ENCODE results near the gene DCLRE1C. TPM values are rescaled to one million over a fixed set of nuclear protein-coding genes. Genes with fewer than 3 reads are reported as not detected.
"Not testable (repeated sequence)": the region's sequence is repeated elsewhere in the genome, so short reads cannot be mapped to it uniquely, and the experiment has no call there.

Gene DCLRE1C
- total and polyA plus RNA-seq, 5 donors from 2014 or later: 18.5 to 30.5 (median 24.6) TPM

DNA sequence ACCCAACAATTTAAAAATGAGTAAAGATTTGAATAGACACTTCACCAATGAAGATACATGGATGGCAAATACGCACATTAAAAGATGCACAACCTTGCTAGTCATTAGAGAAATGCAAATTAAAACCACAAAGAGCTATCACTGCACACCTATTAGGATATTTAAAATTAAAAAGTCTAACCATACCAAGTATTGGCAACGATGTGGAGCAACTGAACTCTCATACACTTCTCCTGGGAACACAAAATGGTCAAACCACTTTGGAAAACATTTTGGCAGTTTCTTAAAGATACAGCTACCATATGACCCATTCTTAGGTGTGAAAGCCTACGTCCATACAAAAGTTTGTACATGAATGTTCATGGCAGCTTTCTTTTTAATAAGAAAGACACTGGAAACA, 36.1 kb downstream of the DCLRE1C start:
- H3K27me3 ChIP-seq (ENCODE audit: control insufficient read depth, insufficient read depth, low read length): no peaks in the 10 kb centered on the region
- Mint-ChIP-seq H3K27me3 (no peaks in the 10 kb centered on the region), H3K4me3 (no peak overlapping the region), H3K4me1 (peaks cover 17 to 26% (median 22%) of the 10 kb centered on the region in 4 donors), H3K36me3 (peaks cover 90% of the 10 kb centered on the region), H3K9me3 (peaks cover 4 to 16% (median 9%) of the 10 kb centered on the region in 7 donors), H3K27ac (no peak overlapping the region)
- H3K4me1 ChIP-seq (ENCODE audit: control insufficient read depth, insufficient read depth, low read length, poor library complexity, severe bottlenecking): no peaks in the 10 kb centered on the region
- H3K4me3 ChIP-seq (ENCODE audit: low read depth, low read length): no peak overlapping the region
- peaks cover 87% of the 10 kb centered on the region for H3K36me3 ChIP-seq (ENCODE audit: control insufficient read depth, insufficient read depth, low read length)
- no peak for ATAC-seq (ENCODE audit: low read depth in 2 of 2)
- DNase-seq: no peak
- H3K9me3 ChIP-seq (ENCODE audit: control insufficient read depth in 2 of 2, low read length in 2 of 2): peaks cover 15 to 21% of the 10 kb centered on the region in 2 experiments
- H3K27ac ChIP-seq (ENCODE audit: insufficient read depth, low read length, poor library complexity, severe bottlenecking): no peak overlapping the region

DNA sequence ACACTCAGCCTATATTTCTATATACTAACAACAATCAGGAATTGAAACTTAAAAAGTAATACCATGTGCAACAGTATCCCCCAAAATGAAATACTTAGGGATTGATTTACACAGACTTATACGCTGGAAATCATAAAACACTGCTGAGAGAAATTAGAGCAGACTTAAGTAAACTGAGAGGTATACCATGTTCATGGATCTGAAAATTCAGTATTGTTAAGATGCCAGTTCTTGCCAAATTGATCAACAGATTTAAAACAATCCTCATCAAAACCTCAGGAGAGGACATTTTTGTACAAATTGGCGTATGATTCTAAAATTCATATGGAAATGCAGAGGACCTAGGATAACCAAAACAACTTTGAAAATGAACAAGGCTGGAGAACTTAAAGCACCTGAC, 37.3 kb downstream of the DCLRE1C start:
- Mint-ChIP-seq H3K4me1 (peaks cover 17 to 26% (median 22%) of the 10 kb centered on the region in 4 donors), H3K27ac (no peak overlapping the region), H3K4me3 (no peak overlapping the region), H3K27me3 (no peaks in the 10 kb centered on the region), H3K9me3 (peaks cover 3 to 16% (median 9%) of the 10 kb centered on the region in 7 donors), H3K36me3 (peaks cover 84% of the 10 kb centered on the region)
- DNase-seq (no peak), ATAC-seq (ENCODE audit: low read depth in 2 of 2) (no peak)
- H3K27me3 ChIP-seq (ENCODE audit: control insufficient read depth, insufficient read depth, low read length): no peaks in the 10 kb centered on the region
- no peaks in the 10 kb centered on the region for H3K4me1 ChIP-seq (ENCODE audit: control insufficient read depth, insufficient read depth, low read length, poor library complexity, severe bottlenecking)
- H3K4me3 ChIP-seq (ENCODE audit: low read depth, low read length): no peak overlapping the region
- peaks cover 85% of the 10 kb centered on the region for H3K36me3 ChIP-seq (ENCODE audit: control insufficient read depth, insufficient read depth, low read length)
- no peak overlapping the region for H3K27ac ChIP-seq (ENCODE audit: insufficient read depth, low read length, poor library complexity, severe bottlenecking)
- peaks cover 15 to 21% of the 10 kb centered on the region in 2 experiments for H3K9me3 ChIP-seq (ENCODE audit: control insufficient read depth in 2 of 2, low read length in 2 of 2)

DNA sequence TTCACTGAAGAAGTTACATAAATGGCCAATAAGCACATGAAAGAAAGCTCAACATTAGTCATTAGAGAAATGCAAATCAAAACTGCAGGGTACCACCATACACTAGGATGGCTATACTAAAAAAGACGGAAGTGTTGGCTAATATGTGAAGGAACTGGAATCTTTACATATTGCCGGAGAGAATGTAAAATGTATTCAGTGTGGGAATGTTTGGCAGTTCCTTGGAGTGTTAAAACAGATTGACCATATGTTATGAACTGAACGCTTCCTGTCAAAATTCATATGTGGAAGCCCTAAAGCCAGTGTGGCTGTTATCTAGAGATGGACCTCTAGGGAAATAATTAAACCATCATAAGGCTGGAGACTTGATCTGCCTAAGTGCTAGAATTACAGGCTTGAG, 42.1 kb downstream of the DCLRE1C start:
- no peaks in the 10 kb centered on the region for H3K27me3 ChIP-seq (ENCODE audit: control insufficient read depth, insufficient read depth, low read length)
- peaks cover 80% of the 10 kb centered on the region for H3K36me3 Mint-ChIP-seq
- H3K4me3 ChIP-seq (ENCODE audit: low read depth, low read length): no peak overlapping the region
- H3K27me3 Mint-ChIP-seq: no peaks in the 10 kb centered on the region
- peaks cover 17 to 37% (median 25%) of the 10 kb centered on the region in 4 donors for H3K4me1 Mint-ChIP-seq
- peaks cover 0 to 9% (median 4%) of the 10 kb centered on the region in 7 donors for H3K9me3 Mint-ChIP-seq
- H3K27ac ChIP-seq (ENCODE audit: insufficient read depth, low read length, poor library complexity, severe bottlenecking): no peak overlapping the region
- DNase-seq: no peak
- peaks cover 3 to 5% of the 10 kb centered on the region in 2 experiments for H3K9me3 ChIP-seq (ENCODE audit: control insufficient read depth in 2 of 2, low read length in 2 of 2)
- no peaks in the 10 kb centered on the region for H3K4me1 ChIP-seq (ENCODE audit: control insufficient read depth, insufficient read depth, low read length, poor library complexity, severe bottlenecking)
- peaks cover 89% of the 10 kb centered on the region for H3K36me3 ChIP-seq (ENCODE audit: control insufficient read depth, insufficient read depth, low read length)
- H3K27ac Mint-ChIP-seq: peak overlapping the region in 2 of 3 donors; percentile 19 to 22
- H3K4me3 Mint-ChIP-seq: no peak overlapping the region
- no peak for ATAC-seq (ENCODE audit: low read depth in 2 of 2)

DNA sequence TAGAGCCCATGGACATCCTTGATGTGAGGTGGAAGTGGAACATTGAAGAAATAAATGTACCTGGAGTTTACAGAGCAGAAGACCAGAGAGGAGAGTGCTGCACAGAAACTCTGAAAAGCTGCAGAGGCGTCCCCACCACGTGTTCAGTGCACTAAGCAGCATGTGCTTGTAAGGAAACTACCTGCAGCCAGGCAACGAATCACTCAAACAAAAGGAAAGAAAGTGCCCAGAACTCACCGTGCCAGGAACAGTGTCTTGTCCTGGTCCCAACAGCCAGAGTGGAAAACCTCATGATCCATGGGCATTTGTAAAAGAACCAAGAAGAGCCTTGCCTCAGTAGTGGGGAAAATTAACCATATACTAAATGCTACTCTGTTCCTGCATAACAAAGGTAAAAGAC, 42.9 kb downstream of the DCLRE1C start:
- Histone ChIP-seq H3K27ac (ENCODE audit: insufficient read depth, low read length, poor library complexity, severe bottlenecking) (no peak overlapping the region), H3K4me1 (ENCODE audit: control insufficient read depth, insufficient read depth, low read length, poor library complexity, severe bottlenecking) (no peaks in the 10 kb centered on the region), H3K36me3 (ENCODE audit: control insufficient read depth, insufficient read depth, low read length) (peaks cover 81% of the 10 kb centered on the region), H3K27me3 (ENCODE audit: control insufficient read depth, insufficient read depth, low read length) (no peaks in the 10 kb centered on the region), H3K9me3 (ENCODE audit: control insufficient read depth in 2 of 2, low read length in 2 of 2) (no peaks in the 10 kb centered on the region), H3K4me3 (ENCODE audit: low read depth, low read length) (no peak overlapping the region)
- Mint-ChIP-seq H3K9me3 (peaks cover 0 to 7% (median 2%) of the 10 kb centered on the region in 7 donors), H3K36me3 (peaks cover 76% of the 10 kb centered on the region), H3K4me1 (peaks cover 16 to 34% (median 26%) of the 10 kb centered on the region in 4 donors), H3K27me3 (no peaks in the 10 kb centered on the region), H3K27ac (peak overlapping the region; percentile 19 to 60 (median 41)), H3K4me3 (no peak overlapping the region)
- DNase-seq: no peak
- ATAC-seq (ENCODE audit: low read depth in 2 of 2): no peak

- Mint-ChIP-seq H3K27me3 (no peaks in the 10 kb centered on the region), H3K9me3 (peaks cover 0 to 5% (median 1%) of the 10 kb centered on the region in 7 donors), H3K4me1 (peaks cover 24 to 34% (median 25%) of the 10 kb centered on the region in 4 donors), H3K4me3 (no peak overlapping the region), H3K27ac (peak overlapping the region in 1 of 3 donors; percentile 54), H3K36me3 (peaks cover 61% of the 10 kb centered on the region)
- Histone ChIP-seq H3K36me3 (ENCODE audit: control insufficient read depth, insufficient read depth, low read length) (peaks cover 68% of the 10 kb centered on the region), H3K27me3 (ENCODE audit: control insufficient read depth, insufficient read depth, low read length) (no peaks in the 10 kb centered on the region), H3K9me3 (ENCODE audit: control insufficient read depth in 2 of 2, low read length in 2 of 2) (no peaks in the 10 kb centered on the region), H3K4me3 (ENCODE audit: low read depth, low read length) (no peak overlapping the region), H3K27ac (ENCODE audit: insufficient read depth, low read length, poor library complexity, severe bottlenecking) (no peak overlapping the region), H3K4me1 (ENCODE audit: control insufficient read depth, insufficient read depth, low read length, poor library complexity, severe bottlenecking) (no peaks in the 10 kb centered on the region)
- DNase-seq (no peak), ATAC-seq (ENCODE audit: low read depth in 2 of 2) (no peak)
Observed at GRCh38 chr10:14909101-14909500, 44.8 kb downstream of the DCLRE1C start.

DNA sequence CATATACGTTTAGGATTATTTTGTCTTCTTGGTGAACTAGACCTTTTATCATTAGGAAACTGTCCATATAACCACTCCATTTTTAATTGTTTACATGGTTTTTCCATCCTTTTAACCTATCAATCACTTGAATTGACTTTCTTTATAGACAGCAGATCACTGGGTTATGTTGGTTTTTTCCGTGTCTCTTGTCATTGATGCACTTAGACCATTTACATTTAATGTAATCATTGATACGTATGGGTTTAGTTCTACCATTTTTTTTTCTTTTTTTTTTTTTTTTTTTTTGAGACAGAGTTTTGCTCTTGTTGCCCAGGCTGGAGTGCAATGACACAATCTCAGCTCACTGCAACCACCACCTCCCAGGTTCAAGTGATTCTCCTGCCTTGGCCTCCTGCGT, 46.3 kb downstream of the DCLRE1C start:
- Mint-ChIP-seq H3K36me3 (peaks cover 49% of the 10 kb centered on the region), H3K4me1 (peaks cover 20 to 24% (median 22%) of the 10 kb centered on the region in 4 donors), H3K27ac (peak overlapping the region in 1 of 3 donors; percentile 72)
- H3K4me3 Mint-ChIP-seq; H3K27me3 Mint-ChIP-seq; H3K27ac ChIP-seq (ENCODE audit: insufficient read depth, low read length, poor library complexity, severe bottlenecking); H3K4me1 ChIP-seq (ENCODE audit: control insufficient read depth, insufficient read depth, low read length, poor library complexity, severe bottlenecking); H3K9me3 ChIP-seq (ENCODE audit: control insufficient read depth in 2 of 2, low read length in 2 of 2); H3K27me3 ChIP-seq (ENCODE audit: control insufficient read depth, insufficient read depth, low read length); H3K4me3 ChIP-seq (ENCODE audit: low read depth, low read length); ATAC-seq (ENCODE audit: low read depth in 2 of 2); DNase-seq; H3K9me3 Mint-ChIP-seq: not testable (repeated sequence)
- H3K36me3 ChIP-seq (ENCODE audit: control insufficient read depth, insufficient read depth, low read length): peaks cover 55% of the 10 kb centered on the region

- Histone ChIP-seq H3K36me3 (ENCODE audit: control insufficient read depth, insufficient read depth, low read length) (peaks cover 48% of the 10 kb centered on the region), H3K4me1 (ENCODE audit: control insufficient read depth, insufficient read depth, low read length, poor library complexity, severe bottlenecking) (no peaks in the 10 kb centered on the region), H3K27ac (ENCODE audit: insufficient read depth, low read length, poor library complexity, severe bottlenecking) (no peak overlapping the region), H3K9me3 (ENCODE audit: control insufficient read depth in 2 of 2, low read length in 2 of 2) (no peaks in the 10 kb centered on the region), H3K27me3 (ENCODE audit: control insufficient read depth, insufficient read depth, low read length) (no peaks in the 10 kb centered on the region), H3K4me3 (ENCODE audit: low read depth, low read length) (no peak overlapping the region)
- peaks cover 0 to 5% (median 0%) of the 10 kb centered on the region in 7 donors for H3K9me3 Mint-ChIP-seq
- no peak for DNase-seq
- no peaks in the 10 kb centered on the region for H3K27me3 Mint-ChIP-seq
- H3K4me3 Mint-ChIP-seq: no peak overlapping the region
- peaks cover 21 to 24% (median 22%) of the 10 kb centered on the region in 4 donors for H3K4me1 Mint-ChIP-seq
- no peak for ATAC-seq (ENCODE audit: low read depth in 2 of 2)
- H3K27ac Mint-ChIP-seq: peak overlapping the region in 1 of 3 donors; percentile 72
- peaks cover 43% of the 10 kb centered on the region for H3K36me3 Mint-ChIP-seq
Observed at GRCh38 chr10:14906765-14907164, 47.1 kb downstream of the DCLRE1C start.

- H3K4me1 ChIP-seq (ENCODE audit: control insufficient read depth, insufficient read depth, low read length, poor library complexity, severe bottlenecking): no peaks in the 10 kb centered on the region
- no peaks in the 10 kb centered on the region for H3K9me3 ChIP-seq (ENCODE audit: control insufficient read depth in 2 of 2, low read length in 2 of 2)
- ATAC-seq (ENCODE audit: low read depth in 2 of 2) (peak; percentile 31 to 59), DNase-seq (peak in 2 of 3 donors; percentile 16 to 44)
- H3K36me3 ChIP-seq (ENCODE audit: control insufficient read depth, insufficient read depth, low read length): peaks cover 41% of the 10 kb centered on the region
- Mint-ChIP-seq H3K27ac (peak overlapping the region; percentile 68 to 84 (median 72)), H3K4me1 (peaks cover 19 to 24% (median 21%) of the 10 kb centered on the region in 4 donors), H3K4me3 (peak overlapping the region in 2 of 4 donors; percentile 0 to 2), H3K36me3 (peaks cover 35% of the 10 kb centered on the region), H3K9me3 (peaks cover 0 to 5% (median 0%) of the 10 kb centered on the region in 7 donors), H3K27me3 (no peaks in the 10 kb centered on the region)
- H3K27ac ChIP-seq (ENCODE audit: insufficient read depth, low read length, poor library complexity, severe bottlenecking): no peak overlapping the region
- H3K27me3 ChIP-seq (ENCODE audit: control insufficient read depth, insufficient read depth, low read length): no peaks in the 10 kb centered on the region
- no peak overlapping the region for H3K4me3 ChIP-seq (ENCODE audit: low read depth, low read length)
Observed at GRCh38 chr10:14905890-14906289, 48.0 kb downstream of the DCLRE1C start.
